GM18505 (cell line): ENCODE data around the gene NR1H3.
A peak's percentile ranks its signal among the peaks of the same experiment; 100 is the strongest.

ENCODE experiments used
- ATAC-seq: cut with Tn5 transposase; IDR thresholded peaks from one replicate; pipeline ENCODE4 v1.9.1; 2021; ENCODE audit not compliant: unreplicated experiment
- POLR2A ChIP-seq: IDR thresholded peaks from 4 replicates; pipeline ENCODE4 v1.6.1; 2011; ENCODE audit warnings: borderline replicate concordance; ENCODE audit not compliant: insufficient read depth, insufficient read length; ENCODE audit errors: extremely low read depth

Gene NR1H3

GRCh38 chr11:47269002-47269828 lies 11.4 kb downstream of the NR1H3 start:
- no peak for TF ChIP-seq POLR2A
- peak; percentile 47 for ATAC-seq

DNA sequence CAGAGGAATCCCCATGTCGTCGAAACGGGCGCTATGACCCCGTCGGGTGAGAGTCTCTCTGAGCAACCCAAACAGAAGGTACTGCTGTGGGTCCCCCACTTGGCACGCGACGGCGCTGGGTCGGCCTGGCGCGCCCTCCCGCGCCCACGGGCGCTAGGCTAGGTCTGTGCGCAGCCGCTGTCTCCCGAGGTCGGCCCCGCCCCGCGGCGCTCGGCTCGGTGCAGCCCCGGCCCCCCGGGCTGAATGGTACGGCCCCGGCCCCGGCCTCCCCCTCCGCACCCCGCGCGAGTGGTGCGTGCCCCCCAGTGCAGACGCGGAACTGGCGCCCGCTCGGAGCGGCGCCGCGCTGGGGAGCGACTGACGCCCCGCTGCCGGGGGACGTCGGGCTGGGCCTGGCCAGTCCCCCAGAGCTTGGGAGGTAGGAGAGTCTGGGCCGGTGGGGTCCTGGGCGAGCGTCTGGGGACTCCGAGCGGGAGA lies 12.1 kb downstream of the NR1H3 start, which contains the start of gene MADD:
TSS of gene MADD (plus strand) at position 305 of the 477 bp plus-strand sequence.
- TF ChIP-seq POLR2A, result peak; percentile 90

GRCh38 chr11:47270331-47271271 lies 12.8 kb downstream of the NR1H3 start:
- ATAC-seq, result no peak

More for the DNA sequence above, 12.1 kb downstream of the NR1H3 start, which contains the start of gene MADD:
- peak; percentile 74 for ATAC-seq

DNA sequence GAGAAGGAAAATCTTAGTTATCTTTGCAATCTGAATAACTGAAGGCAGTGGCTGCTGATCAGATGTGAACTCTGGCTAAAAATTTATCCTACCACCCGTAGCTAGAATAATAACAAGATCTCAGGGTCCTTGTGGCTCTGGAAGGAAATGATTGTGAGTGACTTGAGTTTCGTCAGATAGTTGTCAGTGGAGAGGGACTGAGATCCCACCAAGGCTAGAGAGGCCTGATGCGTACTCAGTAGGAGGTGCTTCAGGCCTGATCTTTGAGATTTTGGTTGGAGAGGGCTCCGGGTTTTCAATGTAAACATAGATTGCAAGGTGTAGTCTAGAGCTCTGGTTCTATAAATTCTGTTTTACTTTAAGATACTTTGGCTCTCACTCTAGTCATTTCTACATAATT lies 13.5 kb downstream of the NR1H3 start:
- TF ChIP-seq POLR2A, result no peak
- ATAC-seq, result no peak

More at GRCh38 chr11:47270331-47271271, 12.8 kb downstream of the NR1H3 start:
- no peak for TF ChIP-seq POLR2A

- no peak for TF ChIP-seq POLR2A
- ATAC-seq, result no peak
These were observed 14.3 kb downstream of the NR1H3 start for GRCh38 chr11:47271961-47272661.

GRCh38 chr11:47272706-47273105 lies 14.9 kb downstream of the NR1H3 start:
- ATAC-seq, result no peak
- no peak for TF ChIP-seq POLR2A

- TF ChIP-seq POLR2A, result no peak
- ATAC-seq, result no peak
These were observed 16.9 kb downstream of the NR1H3 start for GRCh38 chr11:47274495-47275235.

DNA sequence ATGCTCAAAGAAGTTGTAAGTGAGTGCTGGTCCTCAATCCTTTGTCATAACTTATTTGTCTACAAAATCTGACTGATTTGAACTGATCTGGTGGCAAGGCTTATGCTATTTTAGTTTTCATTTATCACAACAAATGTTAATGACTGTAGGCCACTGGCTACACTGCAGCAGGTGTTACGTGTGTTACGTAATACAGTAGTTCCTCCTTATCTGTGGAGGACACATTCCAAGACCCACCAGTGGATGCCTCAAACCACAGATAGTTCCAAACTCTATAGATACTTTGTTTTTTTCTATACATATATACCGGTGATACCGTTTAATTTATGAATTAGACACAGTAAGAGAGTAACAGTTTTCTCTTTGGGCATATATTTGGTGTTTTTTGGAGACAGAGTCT lies 19.1 kb downstream of the NR1H3 start:
- no peak for TF ChIP-seq POLR2A
- no peak for ATAC-seq

DNA sequence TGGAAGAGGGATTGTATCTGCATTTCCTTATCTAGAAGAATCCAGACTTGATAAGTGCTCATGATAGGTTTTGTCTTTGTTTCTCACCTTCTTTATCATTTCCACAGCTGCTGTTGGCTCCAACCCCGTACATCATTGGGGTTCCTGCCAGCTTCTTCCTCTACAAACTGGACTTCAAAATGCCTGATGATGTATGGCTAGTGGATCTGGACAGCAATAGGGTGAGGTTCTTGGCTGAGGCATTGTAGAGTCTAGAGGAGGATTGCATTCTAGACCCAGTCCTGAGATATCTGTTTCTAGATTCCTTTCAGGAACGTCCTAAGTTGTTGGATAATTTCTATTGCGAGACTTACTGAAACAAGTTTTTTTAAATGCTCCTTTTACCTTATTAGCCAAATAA lies 20.3 kb downstream of the NR1H3 start:
- ATAC-seq, result no peak
- TF ChIP-seq POLR2A, result no peak

- TF ChIP-seq POLR2A, result no peak
- ATAC-seq, result no peak
These were observed 21.0 kb downstream of the NR1H3 start for GRCh38 chr11:47278769-47279168.

DNA sequence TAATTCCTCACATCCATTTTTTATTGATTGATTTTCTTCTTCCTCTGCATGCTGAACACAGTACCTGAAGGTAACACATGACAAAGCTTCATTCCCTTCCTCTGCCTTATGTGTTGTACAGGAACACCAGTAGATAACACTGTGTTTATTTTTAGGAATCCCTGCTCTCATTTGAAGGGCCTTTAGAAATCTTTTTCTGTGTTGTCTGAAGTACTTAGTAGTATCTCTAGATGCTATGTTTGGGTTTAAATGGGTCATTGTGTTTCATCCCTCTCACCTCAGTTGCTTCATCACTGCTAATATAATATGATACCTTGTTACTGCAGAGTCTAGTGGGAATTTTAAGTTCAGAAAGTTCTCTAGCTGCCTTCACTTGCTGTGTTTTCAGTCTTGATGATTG lies 22.3 kb downstream of the NR1H3 start:
- TF ChIP-seq POLR2A, result no peak

DNA sequence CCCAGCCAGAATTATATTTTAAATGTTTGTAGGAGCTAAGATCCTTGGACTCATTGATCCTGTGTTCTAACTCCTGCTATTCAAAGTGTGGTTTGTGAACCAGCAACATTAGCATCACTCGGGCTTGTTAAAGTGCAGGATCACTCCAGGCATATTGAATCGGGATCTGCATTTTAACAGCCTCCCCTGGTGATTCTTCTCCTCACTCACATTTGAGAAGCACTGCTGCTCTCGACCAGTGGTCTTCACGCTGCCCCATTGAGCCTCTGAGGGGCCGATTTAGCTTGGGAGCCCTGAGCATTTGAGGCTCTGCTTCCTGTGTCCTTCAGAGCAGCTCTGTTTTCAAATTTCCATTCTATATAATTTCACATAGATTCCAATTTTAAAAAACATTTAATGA lies 23.1 kb downstream of the NR1H3 start:
- no peak for ATAC-seq
- TF ChIP-seq POLR2A, result no peak

More for the DNA sequence above, 22.3 kb downstream of the NR1H3 start:
- ATAC-seq, result no peak
